Measurements from ENCODE around the gene SEMA3G.

The SEMA3G gene

GRCh38 chr3:52439426-52440248 lies 5.3 kb downstream of the SEMA3G start:
- no peak for DNase-seq (ENCODE audit: low spot score)

GRCh38 chr3:52438579-52439425 lies 6.1 kb downstream of the SEMA3G start:
- DNase-seq (ENCODE audit: low spot score): no peak

GRCh38 chr3:52438104-52438376 lies 6.9 kb downstream of the SEMA3G start:
- no peak for DNase-seq (ENCODE audit: low spot score)

- no peak for DNase-seq (ENCODE audit: low spot score)
Measured at GRCh38 chr3:52437326-52438103, 7.4 kb downstream of the SEMA3G start.

- DNase-seq (ENCODE audit: low spot score): no peak
Measured at GRCh38 chr3:52436500-52437149, 8.3 kb downstream of the SEMA3G start.

GRCh38 chr3:52435246-52436101 lies 9.4 kb downstream of the SEMA3G start:
- DNase-seq (ENCODE audit: low spot score): no peak

- no peak for DNase-seq (ENCODE audit: low spot score)
Measured at GRCh38 chr3:52434491-52435115, 10.3 kb downstream of the SEMA3G start.

- no peak for DNase-seq (ENCODE audit: low spot score)
Measured at GRCh38 chr3:52433996-52434479, 10.9 kb downstream of the SEMA3G start.

- no peak for DNase-seq (ENCODE audit: low spot score)
Measured at GRCh38 chr3:52433328-52433995, 11.4 kb downstream of the SEMA3G start.

GRCh38 chr3:52432691-52433141 lies 12.2 kb downstream of the SEMA3G start:
- no peak for DNase-seq (ENCODE audit: low spot score)

GRCh38 chr3:52432225-52432624 lies 12.7 kb downstream of the SEMA3G start:
- DNase-seq (ENCODE audit: low spot score): no peak

GRCh38 chr3:52431459-52432223 lies 13.3 kb downstream of the SEMA3G start:
- no peak for DNase-seq (ENCODE audit: low spot score)

GRCh38 chr3:52430416-52430810 lies 14.5 kb downstream of the SEMA3G start:
- DNase-seq (ENCODE audit: low spot score): no peak

GRCh38 chr3:52429779-52430415 lies 15.0 kb downstream of the SEMA3G start:
- no peak for DNase-seq (ENCODE audit: low spot score)

GRCh38 chr3:52429031-52429430 lies 15.9 kb downstream of the SEMA3G start:
- DNase-seq (ENCODE audit: low spot score): no peak

GRCh38 chr3:52428151-52429005 lies 16.5 kb downstream of the SEMA3G start:
- peak; percentile 70 for DNase-seq (ENCODE audit: low spot score)

GRCh38 chr3:52423173-52423572 lies 21.7 kb downstream of the SEMA3G start:
- DNase-seq (ENCODE audit: low spot score): no peak
